ENCODE measurements around the gene CHRNA7. TPM values are rescaled to one million over a fixed set of nuclear protein-coding genes. Genes with fewer than 3 reads are reported as not detected.

Gene CHRNA7
- total and polyA plus RNA-seq, 10 of the 15 experiments (the other 5 are each of a cell fraction or from before 2014, with no cell fraction given) = 0.06 to 0.15 (median 0.12) TPM; not detected in 7

GRCh38 chr15:32029409-32029861, 880 bp upstream of the CHRNA7 start:
- POLR2A ChIA-PET = no interaction called here
- TF ChIP-seq SIX5 (IDR thresholded peaks at IDR 0.05; ENCODE audit: low read depth, low read length, severe bottlenecking) (no peak), CTCF (IDR thresholded peaks at IDR 0.05 in 2 of 3, conservative IDR thresholded peaks at IDR 0.05 in 1 of 3; ENCODE audit: control insufficient read depth in 2 of 3, extremely low read depth in 1 of 3, insufficient read depth in 1 of 3, low read depth in 3 of 3, low read length in 3 of 3) (0 out of 6 replicates have a peak, but pooled peaks of 1 of the 3 experiments have one; percentile 11)
- Histone ChIP-seq H2AFZ (ENCODE audit: control insufficient read depth, low read depth, low read length) (no peak overlapping the region), H3K79me2 (ENCODE audit: control insufficient read depth, insufficient read depth, low read length) (no peaks in the 10 kb centered on the region), H3K4me1 (ENCODE audit: control insufficient read depth, insufficient read depth, low read length) (no peaks in the 10 kb centered on the region), H3K4me3 (no peak overlapping the region), H3K9ac (ENCODE audit: control insufficient read depth, insufficient read depth, low read length) (no peak overlapping the region), H3K27ac (ENCODE audit: control insufficient read depth, insufficient read depth) (no peak overlapping the region), H3K27me3 (replicated peaks in 1 of 2; ENCODE audit: control insufficient read depth in 2 of 2, insufficient read depth in 2 of 2, low read length in 1 of 2) (peaks cover 4 to 5% of the 10 kb centered on the region in 2 experiments), H3K4me2 (ENCODE audit: control insufficient read depth, insufficient read depth) (no peak overlapping the region), H3K36me3 (ENCODE audit: control insufficient read depth in 2 of 2, insufficient read depth in 2 of 2, low read length in 1 of 2) (no peaks in the 10 kb centered on the region), H3K9me3 (replicated peaks; ENCODE audit: control insufficient read depth, insufficient read depth, low read length) (no peaks in the 10 kb centered on the region), H4K20me1 (ENCODE audit: control insufficient read depth, insufficient read depth) (no peaks in the 10 kb centered on the region)
- in situ Hi-C loops (cut with MboI) (no loop called here), intact Hi-C loops (cut with micrococcal nuclease; ENCODE audit: unreplicated experiment) (no loop called here)
- SMC1A ChIA-PET (ENCODE audit: uncharacterized antibody, unreplicated experiment) = no interaction called here
- DNase-seq (ENCODE audit: low read depth, low spot score) (no peak), FAIRE-seq (no peak), ATAC-seq (no peak)
- RAD21 ChIA-PET (ENCODE audit: unreplicated experiment) = no interaction called here
- WGBS (ENCODE audit: insufficient coverage, insufficient replicate concordance, low lambda C conversion rate, missing lambda C conversion rate) = 4% methylated on average over 16 of the region's 16 CpGs
- CTCF ChIA-PET = no interaction called here
- no TSS peak for BruUV-seq (replicated peaks)

- POLR2A ChIA-PET = no interaction called here
- Histone ChIP-seq H3K4me3 (no peak overlapping the region), H3K27ac (ENCODE audit: control insufficient read depth, insufficient read depth) (no peak overlapping the region), H3K36me3 (ENCODE audit: control insufficient read depth in 2 of 2, insufficient read depth in 2 of 2, low read length in 1 of 2) (no peaks in the 10 kb centered on the region), H3K9me3 (replicated peaks; ENCODE audit: control insufficient read depth, insufficient read depth, low read length) (no peaks in the 10 kb centered on the region), H3K79me2 (ENCODE audit: control insufficient read depth, insufficient read depth, low read length) (no peaks in the 10 kb centered on the region), H3K4me2 (ENCODE audit: control insufficient read depth, insufficient read depth) (no peak overlapping the region), H3K4me1 (ENCODE audit: control insufficient read depth, insufficient read depth, low read length) (no peaks in the 10 kb centered on the region), H4K20me1 (ENCODE audit: control insufficient read depth, insufficient read depth) (no peaks in the 10 kb centered on the region), H3K9ac (ENCODE audit: control insufficient read depth, insufficient read depth, low read length) (no peak overlapping the region), H3K27me3 (replicated peaks in 1 of 2; ENCODE audit: control insufficient read depth in 2 of 2, insufficient read depth in 2 of 2, low read length in 1 of 2) (peaks cover 4 to 5% of the 10 kb centered on the region in 2 experiments), H2AFZ (ENCODE audit: control insufficient read depth, low read depth, low read length) (no peak overlapping the region)
- intact Hi-C loops (cut with micrococcal nuclease; ENCODE audit: unreplicated experiment) (no loop called here), in situ Hi-C loops (cut with MboI) (no loop called here)
- DNase-seq (ENCODE audit: low read depth, low spot score) (no peak), ATAC-seq (no peak), FAIRE-seq (no peak)
- WGBS (ENCODE audit: insufficient coverage, insufficient replicate concordance, low lambda C conversion rate, missing lambda C conversion rate) = 24% methylated on average over 20 of the region's 21 CpGs
- CTCF ChIA-PET = no interaction called here
- SMC1A ChIA-PET (ENCODE audit: uncharacterized antibody, unreplicated experiment) = no interaction called here
- TF ChIP-seq ATF2 (IDR thresholded peaks at IDR 0.05; ENCODE audit: low read length) (no peak), ATF7 (IDR thresholded peaks at IDR 0.05; ENCODE audit: low read depth) (no peak), HDGF (IDR thresholded peaks at IDR 0.05) (no peak), RELA (IDR thresholded peaks at IDR 0.05; ENCODE audit: borderline replicate concordance, partially characterized antibody) (no peak), HSF1 (IDR thresholded peaks at IDR 0.05; ENCODE audit: low read depth, low read length) (no peak), ZNF207 (IDR thresholded peaks at IDR 0.05; ENCODE audit: borderline replicate concordance) (no peak)
- BruUV-seq (replicated peaks) = no TSS peak
- RAD21 ChIA-PET (ENCODE audit: unreplicated experiment) = no interaction called here
Observed at GRCh38 chr15:32030795-32031194, 480 bp downstream of the CHRNA7 start.

Data from GM12878 (cell line).